Measurements from ENCODE around the gene CHMP5. TPM values are rescaled to one million over a fixed set of nuclear protein-coding genes. Genes with fewer than 3 reads are reported as not detected.

CHMP5 gene
- polyA plus RNA-seq, 1 of the 3 experiments (the other 2 are of a cell fraction): 88.3 TPM

GRCh38 chr9:33223696-33224095 lies 41.2 kb upstream of the CHMP5 start:
- WGBS (ENCODE audit: low lambda C conversion rate): 80% methylated on average over 1 of the region's 1 CpG
- Histone ChIP-seq H4K20me1 (ENCODE audit: insufficient read depth) (no peaks in the 10 kb centered on the region), H3K9me3 (no peaks in the 10 kb centered on the region), H3F3A (replicated peaks; ENCODE audit: insufficient read depth) (no peaks in the 10 kb centered on the region), H3K79me2 (ENCODE audit: insufficient read depth) (no peaks in the 10 kb centered on the region), H3K9ac (no peak overlapping the region), H3K4me2 (no peak overlapping the region), H3K27ac (ENCODE audit: low read depth in 2 of 2, low read length in 1 of 2) (no peak overlapping the region), H3K9me2 (no peaks in the 10 kb centered on the region), H3K4me1 (ENCODE audit: control insufficient read depth in 1 of 2, insufficient read depth in 2 of 2, low read depth in 1 of 2, low read length in 1 of 2) (peaks cover 2 to 3% of the 10 kb centered on the region in 2 experiments; a peak in 1 of 4 replicates), H3K27me3 (ENCODE audit: insufficient read depth) (no peaks in the 10 kb centered on the region), H3K36me3 (replicated peaks in 1 of 2; ENCODE audit: control insufficient read depth in 1 of 2, insufficient read depth in 2 of 2, low read length in 1 of 2) (no peaks in the 10 kb centered on the region), H3K4me3 (ENCODE audit: low read depth in 2 of 2, low read length in 1 of 2) (no peak overlapping the region), H2AFZ (ENCODE audit: low read depth) (no peak overlapping the region; the same call in 1 of the 2 replicates)
- TF ChIP-seq FOXM1 (IDR thresholded peaks at IDR 0.05; ENCODE audit: low read depth): no peak
- peak; percentile 47 for TF ChIP-seq CTCF (IDR thresholded peaks at IDR 0.05)
- no peak for TF ChIP-seq SIN3A (IDR thresholded peaks at IDR 0.05; ENCODE audit: borderline replicate concordance, low read depth, low read length)
- TF ChIP-seq SMC3 (IDR thresholded peaks at IDR 0.05; ENCODE audit: low read depth, low read length): peak; percentile 31; the same call in 1 of the 2 replicates
- peak; percentile 47 for TF ChIP-seq RAD21 (IDR thresholded peaks at IDR 0.05; ENCODE audit: low read length)
- no peak for DNase-seq
- ChIA-PET POLR2A (no interaction called here), CTCF (interaction anchor here (1.0 to 1.1 kb wide), 2 partner anchors 12 to 13 kb away, joined by 3 read pairs; no protein-coding TSS in a partner anchor)

GRCh38 chr9:33225319-33226147 lies 39.3 kb upstream of the CHMP5 start:
- DNase-seq: peak; percentile 38
- Histone ChIP-seq H2AFZ (ENCODE audit: low read depth) (no peak overlapping the region), H3K27ac (ENCODE audit: low read depth in 2 of 2, low read length in 1 of 2) (peak overlapping the region in 1 of 2 experiments; percentile 29; a peak in 1 of 4 replicates), H3K27me3 (ENCODE audit: insufficient read depth) (no peaks in the 10 kb centered on the region), H4K20me1 (ENCODE audit: insufficient read depth) (no peaks in the 10 kb centered on the region), H3K9me2 (no peaks in the 10 kb centered on the region), H3K79me2 (ENCODE audit: insufficient read depth) (no peaks in the 10 kb centered on the region), H3K4me3 (ENCODE audit: low read depth in 2 of 2, low read length in 1 of 2) (peak overlapping the region in 1 of 2 experiments; percentile 38; a peak in 2 of 4 replicates), H3K36me3 (replicated peaks in 1 of 2; ENCODE audit: control insufficient read depth in 1 of 2, insufficient read depth in 2 of 2, low read length in 1 of 2) (no peaks in the 10 kb centered on the region), H3K4me2 (0 out of 2 replicates have a peak overlapping the region, but pooled peaks have one; percentile 48), H3K9me3 (no peaks in the 10 kb centered on the region), H3K9ac (no peak overlapping the region), H3K4me1 (ENCODE audit: control insufficient read depth in 1 of 2, insufficient read depth in 2 of 2, low read depth in 1 of 2, low read length in 1 of 2) (peaks cover 2 to 3% of the 10 kb centered on the region in 2 experiments; a peak in 1 of 4 replicates), H3F3A (replicated peaks; ENCODE audit: insufficient read depth) (no peaks in the 10 kb centered on the region)
- WGBS (ENCODE audit: low lambda C conversion rate): 23% methylated on average over 6 of the region's 6 CpGs
- POLR2A ChIA-PET: interaction anchor here (1.3 to 1.7 kb wide), 2 partner anchors 149 to 201 kb away, joined by 3 to 5 read pairs; partner anchors contain the start of gene SMU1
- CTCF ChIA-PET: interaction anchor here (0.6 to 4.3 kb wide), 34 partner anchors 8 to 185 kb away, joined by 3 to 57 read pairs (median 4); partner anchors contain the start of genes B4GALT1, NFX1, SMU1 and SPINK4
- TF ChIP-seq POLR2AphosphoS5 (IDR thresholded peaks at IDR 0.05; ENCODE audit: low read depth, low read length): no peak
- no peak for TF ChIP-seq CHD2 (IDR thresholded peaks at IDR 0.05; ENCODE audit: low read length, partially characterized antibody)
- no peak for TF ChIP-seq RCOR1 (IDR thresholded peaks at IDR 0.05; ENCODE audit: low read length)
- no peak for TF ChIP-seq USF2 (IDR thresholded peaks at IDR 0.05; ENCODE audit: borderline replicate concordance, low read depth, low read length)
- no peak for TF ChIP-seq FOXM1 (IDR thresholded peaks at IDR 0.05; ENCODE audit: low read depth)
- TF ChIP-seq NFIC (IDR thresholded peaks at IDR 0.05; ENCODE audit: borderline replicate concordance): no peak
- TF ChIP-seq TEAD4 (IDR thresholded peaks at IDR 0.05; ENCODE audit: borderline replicate concordance, insufficient read depth): no peak
- no peak for TF ChIP-seq REST (IDR thresholded peaks at IDR 0.05; ENCODE audit: low read depth, low read length)
- TF ChIP-seq EZH2phosphoT487 (IDR thresholded peaks at IDR 0.05; ENCODE audit: borderline replicate concordance, low read depth): no peak
- TF ChIP-seq FOXJ3 (CRISPR knock-in tag; IDR thresholded peaks at IDR 0.05): no peak
- no peak for TF ChIP-seq MXI1 (IDR thresholded peaks at IDR 0.05; ENCODE audit: low read depth, low read length)
- TF ChIP-seq ELF1 (IDR thresholded peaks at IDR 0.05): no peak
- no peak for TF ChIP-seq IRF3 (IDR thresholded peaks at IDR 0.05; ENCODE audit: low read depth, low read length)
- no peak for TF ChIP-seq GABPA (IDR thresholded peaks at IDR 0.05; ENCODE audit: low read depth)

Data from SK-N-SH (cell line).